GM18508 (cell line): ENCODE results near the gene TXNDC9.
"Not testable (repeated sequence)": the region's sequence is repeated elsewhere in the genome, so short reads cannot be mapped to it uniquely, and the experiment has no call there.

ENCODE experiments used
- ATAC-seq: cut with Tn5 transposase; IDR thresholded peaks from one replicate; pipeline ENCODE4 v1.9.1; 2021; ENCODE audit warnings: moderate number of reproducible peaks; ENCODE audit not compliant: insufficient read depth, unreplicated experiment

TXNDC9 gene

GRCh38 chr2:99337113-99338028, 1.2 kb upstream of the TXNDC9 start, which contains the start of gene EIF5B:
Gene EIF5B (plus strand): TSS chr2:99337389. CDS start chr2:99337555, 166 bp downstream.
- ATAC-seq = peak; percentile 40

- ATAC-seq = peak; percentile 2
These were observed 625 bp upstream of the TXNDC9 start for GRCh38 chr2:99336804-99337112.

GRCh38 chr2:99325384-99325783, 10.7 kb downstream of the TXNDC9 start:
- no peak for ATAC-seq

- ATAC-seq = not testable (repeated sequence)
These were observed 18.3 kb downstream of the TXNDC9 start for GRCh38 chr2:99317873-99318200.

GRCh38 chr2:99317161-99317872, 18.8 kb downstream of the TXNDC9 start:
- no peak for ATAC-seq

- ATAC-seq = not testable (repeated sequence)
These were observed 35.0 kb downstream of the TXNDC9 start, which contains the start of gene LYG1 for GRCh38 chr2:99301097-99301496. Gene LYG1 (minus strand): TSS chr2:99301197. CDS start chr2:99295670, 5,527 bp downstream.

GRCh38 chr2:99299580-99299979, 36.6 kb downstream of the TXNDC9 start:
- no peak for ATAC-seq

- ATAC-seq = no peak
These were observed 38.1 kb downstream of the TXNDC9 start for GRCh38 chr2:99297994-99298393.

GRCh38 chr2:99285526-99285925, 50.6 kb downstream of the TXNDC9 start:
- ATAC-seq = no peak

- no peak for ATAC-seq
These were observed 56.0 kb downstream of the TXNDC9 start for GRCh38 chr2:99279969-99280695.

- ATAC-seq = no peak
These were observed 57.3 kb downstream of the TXNDC9 start for GRCh38 chr2:99278793-99279291.

- not testable (repeated sequence) for ATAC-seq
These were observed 57.9 kb downstream of the TXNDC9 start for GRCh38 chr2:99278195-99278765.

- no peak for ATAC-seq
These were observed 60.3 kb downstream of the TXNDC9 start for GRCh38 chr2:99275882-99276281.
